Amniotic epithelial cell (primary cell): Measurements from ENCODE around the gene NDUFB2.
"Not testable (repeated sequence)": the region's sequence is repeated elsewhere in the genome, so short reads cannot be mapped to it uniquely, and the experiment has no call there.

Experiments used
- DNase-seq: peaks from one replicate; pipeline ENCODE4 v3.0.0-alpha.2; 2010; ENCODE audit warnings: low read depth

Gene NDUFB2

DNA sequence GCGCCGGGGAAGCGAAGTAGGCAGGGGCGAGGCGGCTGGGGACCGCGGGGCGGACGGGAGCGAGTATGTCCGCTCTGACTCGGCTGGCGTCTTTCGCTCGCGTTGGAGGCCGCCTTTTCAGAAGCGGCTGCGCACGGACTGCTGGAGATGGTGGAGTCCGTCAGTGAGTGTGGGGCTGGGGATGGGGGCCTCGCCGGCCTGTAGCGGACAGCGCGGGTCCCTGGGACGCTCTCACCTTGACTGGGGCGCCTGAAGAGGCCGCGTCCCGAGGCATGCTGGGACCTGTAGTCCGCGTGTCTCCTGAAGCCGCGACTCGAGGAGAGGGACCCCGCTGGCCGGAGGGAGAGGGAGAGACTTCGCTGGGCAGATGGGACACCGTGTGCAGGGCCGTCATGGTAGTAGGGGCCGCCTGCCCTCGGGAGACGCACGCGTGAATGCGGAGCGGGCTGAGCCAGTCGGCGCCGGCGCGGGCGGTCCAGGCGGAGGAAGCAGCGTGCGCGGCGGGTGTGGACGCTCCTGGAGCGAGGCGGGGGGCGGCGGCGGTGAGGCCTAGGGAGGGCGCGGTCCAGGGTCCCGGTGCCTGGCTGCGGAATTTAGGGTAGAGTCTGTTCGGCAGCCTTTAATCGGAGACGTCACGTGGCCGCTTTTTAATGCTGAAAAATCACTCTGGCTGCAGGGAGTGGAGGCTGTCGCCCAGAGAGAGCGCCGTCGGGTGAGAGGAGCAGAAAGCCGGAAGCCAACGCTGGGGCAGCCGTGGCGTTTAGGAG is at the start of gene NDUFB2:
TSS of gene NDUFB2 (plus strand) at position 29 of the 767 bp plus-strand sequence. CDS start at position 66, 37 bp downstream.
- DNase-seq, result peak; percentile 71

DNA sequence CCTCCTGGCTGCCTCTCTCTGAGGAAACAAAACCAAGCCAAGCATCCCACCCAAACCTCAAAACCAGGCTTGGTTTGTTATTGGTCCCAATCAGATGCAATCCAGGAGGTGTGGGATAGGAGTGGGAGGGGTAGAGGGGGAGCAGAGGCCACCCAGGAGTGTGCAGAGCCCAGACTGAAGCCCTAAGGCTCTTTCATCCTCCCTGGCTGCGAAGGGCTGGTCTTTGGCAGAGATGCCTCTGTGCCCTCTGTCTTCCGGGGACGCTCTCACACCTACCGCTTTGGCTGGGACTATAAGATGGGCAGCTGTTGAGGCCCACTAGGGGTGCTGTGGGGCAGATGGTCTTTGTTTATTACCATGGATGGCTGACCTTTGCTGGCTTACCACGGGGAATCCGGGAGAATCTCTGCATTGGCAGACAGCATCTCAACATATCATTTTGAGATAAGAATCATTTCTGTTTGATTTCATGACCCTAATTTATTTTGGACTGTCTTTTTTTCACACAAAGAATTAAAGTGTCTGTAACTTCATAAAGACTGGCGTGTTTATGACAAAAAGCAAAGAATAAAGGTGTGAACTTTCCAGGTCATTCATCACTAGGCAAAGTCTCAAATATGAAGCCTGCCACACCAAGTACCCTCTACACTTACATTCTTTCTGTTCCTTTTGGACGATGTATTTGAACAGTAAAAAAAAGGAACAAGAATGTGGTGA is 49.4 kb upstream of the NDUFB2 start:
- DNase-seq, result peak; percentile 24

DNA sequence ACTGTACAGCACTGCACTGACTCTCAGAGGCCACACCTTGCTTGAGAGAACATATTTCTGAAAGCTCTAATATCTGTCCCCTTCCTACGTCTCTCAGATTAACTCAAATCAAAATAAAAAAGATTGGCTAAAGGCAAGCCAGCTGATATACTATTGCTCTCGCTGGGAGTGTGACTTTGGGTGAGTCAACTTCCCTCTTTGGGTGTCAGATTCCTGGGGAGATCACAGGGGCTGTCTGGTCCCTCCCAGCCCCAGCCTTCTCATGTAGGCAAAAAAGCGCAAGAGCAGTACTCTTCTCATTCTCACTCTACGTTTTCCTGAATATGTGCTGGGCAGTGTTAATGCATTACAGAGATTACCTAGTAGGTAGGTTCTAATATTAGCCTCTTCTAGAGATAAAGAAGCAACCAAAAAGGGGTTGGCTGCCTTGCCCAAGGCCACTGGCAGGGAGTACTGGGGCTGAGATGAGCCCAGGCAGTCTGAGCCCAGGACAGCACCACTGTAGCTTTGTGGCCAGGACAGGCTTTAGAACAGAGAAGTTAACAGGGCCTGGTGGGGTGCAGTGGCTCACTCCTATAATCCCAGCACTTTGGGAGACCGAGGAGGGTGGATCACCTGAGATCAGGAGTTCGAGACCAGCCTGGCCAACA is 46.8 kb upstream of the NDUFB2 start:
- no peak for DNase-seq

DNA sequence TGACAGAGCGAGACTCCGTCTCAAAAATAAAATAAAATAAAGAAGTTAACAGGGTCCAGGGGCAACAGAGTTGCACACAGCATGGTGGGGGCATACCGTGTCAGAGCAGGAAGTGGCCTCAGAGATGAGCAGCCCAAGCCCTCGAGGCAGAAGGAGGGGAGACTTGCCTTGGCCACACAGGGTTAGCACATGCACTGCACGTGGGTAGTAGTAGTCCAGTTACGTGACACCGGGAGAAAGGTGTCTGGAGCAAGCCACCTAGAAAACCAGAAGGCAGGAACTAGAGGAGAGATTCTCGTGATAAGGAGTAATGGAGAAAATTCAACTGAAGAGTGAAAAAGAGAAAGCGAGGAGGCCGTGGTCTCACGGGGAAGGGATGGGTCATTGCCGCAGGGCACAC is 46.1 kb upstream of the NDUFB2 start:
- no peak for DNase-seq

DNA sequence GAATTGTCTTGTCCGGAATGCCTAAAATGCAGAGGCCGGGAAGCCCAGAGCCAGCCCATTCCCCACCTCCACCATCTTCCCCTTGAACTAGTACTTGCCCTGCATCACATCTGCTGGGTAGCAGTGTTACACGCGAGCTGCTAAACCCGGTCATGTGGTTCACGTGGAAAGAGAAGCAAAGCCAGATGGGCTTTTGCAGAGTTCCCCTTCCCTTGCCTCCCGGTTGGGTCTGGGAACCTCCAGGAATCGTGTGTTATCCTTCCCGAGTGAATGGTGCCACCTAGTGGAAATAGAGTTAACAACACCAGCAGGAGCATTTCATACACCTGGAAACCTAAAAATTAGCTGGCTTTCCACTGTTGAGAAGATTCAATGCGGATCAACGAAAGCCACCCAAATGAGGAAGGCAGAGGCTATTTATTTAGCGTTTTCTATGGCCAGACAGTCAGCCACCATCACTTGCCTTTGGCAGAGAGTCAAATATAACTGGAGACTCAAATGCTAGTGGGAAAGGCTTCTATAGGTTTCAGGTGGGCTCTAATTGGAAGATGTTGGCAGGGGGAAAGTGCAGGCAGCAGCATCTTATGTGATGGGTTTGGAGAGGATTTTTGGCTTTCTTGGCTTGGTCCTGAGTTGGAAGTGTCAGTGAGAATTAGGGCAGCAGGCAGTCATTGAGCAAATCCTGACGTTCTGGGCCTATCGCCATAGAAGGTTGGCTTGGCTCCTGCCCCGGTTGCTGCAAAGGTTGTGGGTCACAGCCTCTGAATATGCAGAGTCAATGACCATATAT is 43.0 kb upstream of the NDUFB2 start:
- peak; percentile 59 for DNase-seq

DNA sequence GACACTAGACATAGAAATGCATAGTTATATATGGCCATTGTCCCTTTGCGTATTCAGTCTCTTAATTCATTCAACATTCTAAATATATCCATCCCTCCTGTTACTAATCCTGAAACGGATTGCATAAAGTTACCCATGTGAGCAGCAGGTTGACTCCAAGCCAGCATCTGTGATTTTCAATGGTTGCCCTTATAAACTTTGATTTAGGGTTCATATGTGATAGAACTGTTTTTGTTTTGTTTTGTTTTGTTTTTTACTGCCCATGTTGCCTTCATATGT is 42.5 kb upstream of the NDUFB2 start:
- DNase-seq, result no peak

DNA sequence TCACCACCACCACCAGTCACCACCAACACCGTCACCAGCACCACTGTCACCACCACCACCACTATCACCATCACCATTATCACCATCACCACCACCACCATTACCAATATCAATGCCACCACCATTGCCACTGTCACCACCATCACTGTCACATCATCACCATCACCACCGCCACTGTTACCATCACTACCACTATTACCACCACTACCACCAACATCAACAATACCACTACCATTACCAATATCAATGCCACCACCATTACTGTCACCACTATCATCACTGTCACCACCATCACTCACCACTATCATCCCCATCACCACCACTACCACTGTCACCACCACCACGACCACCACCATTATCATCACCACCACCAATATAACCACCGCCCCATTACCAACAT is 41.8 kb upstream of the NDUFB2 start:
- DNase-seq, result no peak

DNA sequence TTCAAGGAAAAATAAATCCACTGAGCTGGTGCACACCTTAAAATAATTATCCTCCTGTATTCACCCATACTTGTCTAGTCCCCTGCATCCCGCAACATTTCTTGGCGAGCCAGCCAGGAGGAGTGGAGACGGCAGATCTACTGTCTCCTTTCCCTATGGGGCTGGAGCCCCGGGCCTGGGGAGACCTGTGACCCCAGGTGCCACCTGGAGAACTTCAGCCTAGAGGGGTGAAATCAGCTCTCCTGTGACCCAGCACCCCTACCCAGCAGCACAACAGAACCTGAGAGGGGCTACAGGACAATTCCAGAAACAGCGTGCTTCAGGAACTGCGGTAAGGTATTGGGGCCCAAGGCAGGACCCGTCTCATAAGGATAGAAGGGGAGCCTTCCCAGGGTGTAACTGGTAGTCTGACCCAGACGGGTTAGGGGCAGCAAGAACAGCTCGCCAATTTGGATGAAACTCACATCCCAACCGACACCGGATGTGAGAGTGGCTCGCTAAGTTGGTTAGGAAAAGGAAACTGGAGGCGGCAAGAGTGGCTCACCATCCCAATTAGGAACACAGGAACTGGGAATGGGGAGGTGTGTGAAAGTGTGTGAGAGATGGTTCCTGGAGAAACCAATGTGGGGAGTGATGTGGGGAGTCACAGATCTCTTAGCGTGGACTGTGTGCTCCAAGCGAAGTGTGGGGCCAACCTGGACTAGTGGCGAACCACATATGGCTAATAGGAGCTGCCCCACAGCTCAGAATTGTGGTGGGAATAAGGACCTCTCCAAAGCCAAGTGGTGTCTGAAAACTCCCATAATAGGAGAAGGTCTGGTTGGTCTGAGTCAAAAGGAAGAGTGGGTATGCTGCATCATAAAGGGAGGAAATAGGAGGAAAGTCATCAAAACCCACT is 40.7 kb upstream of the NDUFB2 start:
- no peak for DNase-seq

DNA sequence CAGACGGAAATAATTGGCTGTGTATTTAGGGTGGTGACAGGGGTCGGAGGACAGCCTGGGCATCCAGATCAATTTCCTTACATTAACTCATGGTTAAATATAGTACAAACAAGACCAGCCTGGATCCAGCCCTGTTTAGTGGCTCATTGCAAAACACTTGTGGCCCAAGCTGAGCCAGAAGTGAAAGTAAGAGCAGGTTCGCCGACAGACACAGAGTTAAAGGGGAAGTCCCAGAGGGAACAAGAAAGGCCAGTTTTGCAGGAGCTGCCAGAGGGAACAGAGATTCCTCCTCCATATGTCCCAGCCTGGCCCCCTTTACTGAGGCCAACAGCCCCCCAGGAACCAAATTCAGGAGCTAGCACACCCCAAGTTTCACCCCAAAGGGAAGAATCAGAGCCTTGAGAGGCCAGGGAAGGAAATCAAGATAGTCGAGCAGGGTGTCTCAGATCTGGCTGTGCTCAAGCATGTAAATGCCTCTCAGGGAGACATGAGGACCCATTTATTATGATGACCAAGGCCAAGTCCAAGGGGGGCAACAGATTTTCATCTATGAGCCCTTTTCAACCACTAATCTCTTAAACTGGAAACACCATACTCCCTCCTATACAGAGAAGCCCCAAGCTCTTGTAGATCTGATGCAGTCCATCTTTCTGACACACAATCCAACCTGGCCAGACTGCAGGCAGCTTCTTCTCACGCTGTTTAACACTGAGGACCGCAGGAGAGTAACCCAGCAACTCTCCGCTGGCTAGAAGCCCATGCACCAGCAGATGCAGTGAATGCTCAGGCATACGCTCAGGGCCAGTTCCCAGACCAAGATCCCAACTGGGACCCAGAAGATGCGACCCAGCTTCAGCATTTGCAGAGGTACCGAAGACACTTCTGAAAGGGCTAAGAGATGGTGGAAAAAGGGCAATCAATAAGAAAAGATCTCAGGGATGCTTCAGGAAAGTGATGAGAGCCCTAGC is 39.7 kb upstream of the NDUFB2 start:
- peak; percentile 56 for DNase-seq

DNA sequence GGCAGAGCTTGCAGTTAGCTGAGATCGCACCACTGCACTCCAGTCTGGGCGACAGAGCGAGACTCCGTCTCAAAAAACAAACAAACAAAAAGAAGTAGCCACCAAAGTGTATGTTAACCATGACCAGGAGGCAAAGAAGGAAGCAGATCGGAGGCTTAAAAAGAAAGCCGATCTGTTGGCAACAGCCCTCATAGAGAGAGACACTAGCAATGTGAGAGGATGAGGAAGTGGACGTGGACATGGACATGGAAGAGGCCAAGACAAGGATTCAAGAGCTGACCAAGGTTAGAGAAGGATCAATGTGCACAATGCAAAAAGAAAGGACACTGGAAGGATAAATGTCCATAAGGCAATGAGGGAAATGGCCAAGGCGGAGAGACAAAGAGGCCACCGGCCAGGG is 38.6 kb upstream of the NDUFB2 start:
- no peak for DNase-seq

DNA sequence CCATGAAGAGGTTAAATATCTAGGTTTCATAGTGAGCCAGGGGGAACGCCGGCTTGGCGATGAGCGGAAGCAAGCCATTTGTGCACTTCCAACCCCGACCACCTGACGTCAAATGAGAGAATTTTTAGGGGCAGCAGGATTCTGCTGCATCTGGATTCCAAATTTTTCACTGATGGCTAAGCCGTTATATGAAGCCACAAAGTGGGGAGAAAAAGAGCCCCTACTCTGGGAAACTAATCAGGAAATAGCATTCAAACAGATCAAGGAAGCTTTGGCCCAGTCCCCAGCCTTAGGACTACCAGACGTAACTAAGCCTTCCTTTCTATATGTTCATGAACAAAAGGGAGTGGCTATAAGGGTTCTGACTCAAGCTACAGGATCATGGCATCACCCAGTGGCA is 36.7 kb upstream of the NDUFB2 start:
- DNase-seq, result no peak

DNA sequence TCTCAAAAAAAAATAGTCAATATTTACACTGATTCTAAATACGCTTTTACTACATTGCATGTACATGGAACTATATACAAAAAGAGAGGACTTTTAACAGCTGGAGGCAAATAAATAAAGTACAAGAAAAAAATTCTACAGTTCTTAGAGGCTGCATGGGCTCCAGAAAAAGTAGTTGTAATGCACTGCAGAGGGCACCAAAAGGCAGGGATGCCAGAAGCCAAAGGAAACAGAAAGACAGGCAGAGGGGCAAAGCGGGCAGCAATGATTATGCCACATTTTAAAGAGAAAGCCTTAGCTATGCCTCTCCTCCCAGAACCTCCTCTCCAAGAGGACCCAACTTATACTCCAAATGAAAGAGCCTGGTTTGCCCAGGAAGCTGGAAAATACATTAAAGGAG is 35.4 kb upstream of the NDUFB2 start:
- no peak for DNase-seq

DNA sequence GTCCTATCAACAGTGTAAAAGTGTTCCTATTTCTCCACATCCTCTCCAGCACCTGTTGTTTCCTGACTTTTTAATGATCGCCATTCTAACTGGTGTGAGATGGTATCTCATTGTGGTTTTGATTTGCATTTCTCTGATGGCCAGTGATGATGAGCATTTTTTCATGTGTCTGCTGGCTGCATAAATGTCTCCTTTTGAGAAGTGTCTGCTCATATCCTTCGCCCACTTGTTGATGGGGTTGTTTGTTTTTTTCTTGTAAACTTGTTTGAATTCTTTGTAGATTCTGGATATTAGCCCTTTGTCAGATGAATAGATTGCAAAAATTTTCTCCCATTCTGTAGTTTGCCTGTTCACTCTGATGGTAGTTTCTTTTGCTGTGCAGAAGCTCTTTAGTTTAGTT is 33.6 kb upstream of the NDUFB2 start:
- DNase-seq, result not testable (repeated sequence)

DNA sequence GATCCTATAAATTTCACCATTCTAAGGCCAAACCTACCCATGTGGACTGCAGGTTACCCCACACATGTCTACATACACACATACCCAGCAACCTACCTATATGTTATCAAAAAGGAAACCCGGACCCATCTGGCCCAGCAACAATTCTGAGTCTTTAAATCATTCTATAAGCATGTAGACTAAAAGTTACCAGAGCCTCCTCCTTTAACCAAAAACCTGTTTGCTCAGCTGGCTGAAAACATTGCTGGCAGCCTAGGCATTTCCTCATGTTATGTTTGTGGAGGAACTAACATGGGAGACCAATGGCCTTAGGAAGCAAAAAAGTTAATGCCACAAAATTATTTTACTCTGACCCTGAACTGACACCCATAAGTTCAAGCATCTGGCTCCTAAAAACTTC is 29.0 kb upstream of the NDUFB2 start:
- no peak for DNase-seq

DNA sequence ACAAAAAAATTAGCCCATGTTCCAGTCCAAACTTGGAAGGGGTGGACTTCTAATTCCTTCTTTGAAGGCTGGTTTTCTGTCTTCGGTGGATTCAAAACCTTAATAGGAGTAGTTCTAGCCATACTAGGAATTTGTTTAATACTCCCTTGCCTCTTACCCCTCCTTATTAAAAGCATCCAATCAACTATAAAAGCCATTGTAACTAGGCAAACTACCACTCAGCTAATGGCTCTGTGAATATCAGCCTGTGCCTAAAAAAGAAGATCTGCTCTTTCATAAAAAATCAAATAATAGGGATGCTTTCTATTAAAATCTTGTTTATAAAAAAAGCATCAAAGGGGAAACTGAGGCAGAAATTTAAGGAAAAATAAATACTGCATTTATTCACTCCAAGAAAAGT is 27.9 kb upstream of the NDUFB2 start:
- no peak for DNase-seq

DNA sequence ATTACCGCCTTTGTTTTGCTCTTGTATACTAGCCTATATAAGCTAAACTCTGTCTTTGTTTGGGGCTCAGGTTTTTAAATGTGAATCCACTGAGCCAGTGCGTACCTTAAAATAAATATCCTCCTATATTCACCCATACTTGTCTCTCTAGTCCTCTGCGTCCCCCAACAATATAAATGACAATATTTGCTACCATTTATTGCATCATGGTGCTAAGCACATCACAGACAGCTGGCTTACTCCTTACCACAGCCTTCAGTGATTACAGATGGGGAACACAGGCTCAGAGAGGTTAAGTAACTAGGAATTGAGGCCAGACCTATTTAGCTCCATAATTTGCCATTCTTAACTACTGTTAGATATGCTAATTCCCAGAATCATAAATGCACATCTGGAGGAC is 27.2 kb upstream of the NDUFB2 start:
- DNase-seq, result no peak

DNA sequence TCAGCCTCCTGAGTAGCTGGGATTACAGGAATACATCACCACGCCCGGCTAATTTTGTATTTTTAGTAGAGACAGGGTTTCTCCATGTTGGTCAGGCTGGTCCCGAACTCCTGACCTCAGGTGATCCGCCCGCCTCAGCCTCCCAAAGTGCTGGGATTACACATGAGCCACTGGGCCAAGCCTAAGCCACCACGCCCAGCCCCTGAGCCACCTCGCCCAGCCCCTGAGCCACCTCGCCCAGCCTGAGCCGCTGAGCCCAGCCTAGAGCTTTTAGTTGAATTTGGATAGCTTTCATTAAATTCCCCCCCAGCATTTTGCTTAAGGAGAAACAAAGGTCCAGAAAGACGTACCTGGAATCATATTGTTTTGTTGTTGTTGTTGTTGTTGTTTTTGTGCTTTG is 26.6 kb upstream of the NDUFB2 start:
- not testable (repeated sequence) for DNase-seq

DNA sequence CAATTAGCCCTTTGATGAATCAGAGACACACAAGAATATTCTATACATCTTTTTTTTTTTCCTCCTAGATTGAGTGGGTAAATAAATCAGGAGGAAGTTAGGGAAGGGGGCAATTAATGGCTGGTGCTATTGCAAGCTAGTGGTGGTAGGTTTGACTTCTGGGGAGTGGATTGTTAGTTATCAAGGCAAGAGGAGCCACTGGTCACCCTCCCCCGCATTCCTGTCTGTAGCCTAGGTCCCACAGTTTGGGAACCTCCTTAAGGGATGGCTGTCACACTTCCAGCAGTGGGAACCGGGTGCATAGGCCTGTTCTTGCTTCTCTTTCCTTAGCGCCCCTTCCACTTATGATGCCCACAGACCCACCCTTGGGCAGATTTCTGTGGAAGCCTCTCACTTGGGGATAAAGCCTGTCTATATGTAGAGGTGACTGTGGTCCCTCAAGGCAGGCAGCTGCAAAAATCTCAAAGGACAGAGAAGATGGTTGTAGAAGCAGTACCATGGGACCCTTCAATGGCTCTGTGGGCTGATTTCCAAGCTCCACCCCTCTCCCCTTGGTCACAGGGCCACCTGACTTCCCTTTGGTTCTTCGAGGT is 26.1 kb upstream of the NDUFB2 start:
- no peak for DNase-seq

DNA sequence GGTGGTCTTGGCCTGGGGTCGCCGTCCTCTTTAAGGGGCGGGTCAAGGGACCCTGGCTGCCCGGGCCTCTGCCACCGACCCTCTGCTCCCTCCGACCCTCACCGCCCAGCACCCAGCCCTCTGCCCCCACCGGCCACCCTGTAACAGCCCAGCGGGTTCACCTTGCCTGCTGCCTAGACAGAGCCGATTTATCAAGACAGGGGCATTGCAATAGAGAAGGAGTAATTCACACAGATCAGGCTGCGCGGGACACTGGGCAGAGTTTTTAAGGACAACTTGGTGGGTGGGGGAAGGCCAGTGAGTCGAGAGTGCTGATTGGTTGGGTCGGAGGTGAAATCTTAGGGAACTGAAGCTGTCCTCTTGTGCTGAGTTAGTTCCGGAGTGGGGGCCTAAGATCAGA is 24.5 kb upstream of the NDUFB2 start:
- no peak for DNase-seq
